K562 (cell line): ENCODE data around the gene ARL4C. TPM values are rescaled to one million over a fixed set of nuclear protein-coding genes. Genes with fewer than 3 reads are reported as not detected.

Experiments used
- ATAC-seq: fragments of 200-7000 bp; cut with Tn5 transposase; 3 replicates; pipeline ENCODE4 v1.9.1; 2020; ENCODE audit warnings: moderate library complexity
- BruUV-seq: library from RNA; stranded (reverse); fragments of 400-500 nt; replicated peaks from 2 replicates; lab custom pipeline; 2021; lab: Mats Ljungman, UMichigan
- CTCF ChIA-PET: fragments of 300-600 bp; formaldehyde crosslinking; extraction: SDS; loops from one replicate; lab custom pipeline; 2021; ENCODE audit warnings: low intra/inter-chr PET ratio; lab: Yijun Ruan, JAX
- POLR2A ChIA-PET: fragments of 300-600, 350-650 bp; sonication (Branson Sonifier 250); formaldehyde crosslinking; extraction: SDS; loops from one replicate; lab custom pipeline; 2021; ENCODE audit warnings: antibody characterized with exemption, inconsistent platforms; lab: Yijun Ruan, JAX
- DNase-seq, 4 experiments: peaks; one replicate each; pipeline versions ENCODE4 v3.0.0 to v3.0.0-alpha.2; 2011 to 2018; ENCODE audit warnings: low spot score in 3 of 4, mixed read lengths in 3 of 4; ENCODE audit errors: extremely low read depth in 1 of 4
- FAIRE-seq: peaks from 2 replicates; lab custom pipeline; 2011; peaks lifted over from hg19 to GRCh38; lab: Jason Lieb, UNC
- H2AFZ ChIP-seq: 2 replicates; pipeline ENCODE4 v1.6.0; 2011; ENCODE audit warnings: low read depth, low read length, control low read depth, inconsistent platforms
- H3K27ac ChIP-seq: fragments of 200-600 bp; 3 replicates; pipeline ENCODE4 v1.8.0; 2011; ENCODE audit warnings: low read depth, mild to moderate bottlenecking, control low read depth, inconsistent platforms, low read length, moderate library complexity, mixed read lengths; ENCODE audit errors: extremely low read depth
- H3K27me3 ChIP-seq, 2 experiments: fragments of 300-600 bp in 1 of 2; 2 replicates in 1 of 2; 3 replicates in 1 of 2; pipeline versions ENCODE4 v1.6.0 to v1.8.0; 2011; ENCODE audit warnings: inconsistent platforms in 2 of 2, low read length in 2 of 2, mild to moderate bottlenecking in 1 of 2, mixed read lengths in 1 of 2, moderate library complexity in 1 of 2; ENCODE audit not compliant: control insufficient read depth in 2 of 2, insufficient read depth in 2 of 2
- H3K36me3 ChIP-seq: fragments of 300-600 bp; 3 replicates; pipeline ENCODE4 v1.8.0; 2011; ENCODE audit warnings: mild to moderate bottlenecking, low read length, inconsistent platforms; ENCODE audit not compliant: control insufficient read depth, insufficient read depth
- H3K4me1 ChIP-seq, 2 experiments: fragments of 200-600 bp in 1 of 2; replicated peaks in 1 of 2; 2 replicates in 1 of 2; 3 replicates in 1 of 2; pipeline versions ENCODE4 v1.5.1 to v1.8.0; 2011; ENCODE audit warnings: inconsistent platforms in 2 of 2, low read length in 2 of 2, mild to moderate bottlenecking in 1 of 2, mixed read lengths in 1 of 2, moderate library complexity in 1 of 2; ENCODE audit not compliant: control insufficient read depth in 2 of 2, insufficient read depth in 2 of 2
- H3K4me2 ChIP-seq: 2 replicates; pipeline ENCODE4 v1.6.1; 2011; ENCODE audit warnings: low read length, control low read depth, inconsistent platforms, mixed read lengths; ENCODE audit not compliant: insufficient read depth
- H3K4me3 ChIP-seq: fragments of 200-600 bp; sonication (generic), shearing (Covaris generic); 2 replicates; pipeline ENCODE4 v1.5.1; 2016; ENCODE audit warnings: control low read depth, inconsistent platforms
- H3K79me2 ChIP-seq: fragments of 200-600 bp; 3 replicates; pipeline ENCODE4 v1.8.0; 2011; ENCODE audit warnings: low read length, inconsistent platforms; ENCODE audit not compliant: control insufficient read depth, insufficient read depth
- H3K9ac ChIP-seq, 2 experiments: 2 replicates each; pipeline versions ENCODE4 v1.6.0 to v1.6.1; 2011; ENCODE audit warnings: low read depth in 2 of 2, low read length in 2 of 2, control low read depth in 1 of 2, inconsistent platforms in 1 of 2, mild to moderate bottlenecking in 1 of 2, mixed read lengths in 1 of 2; ENCODE audit not compliant: insufficient read depth in 1 of 2
- H3K9me1 ChIP-seq: one replicate; pipeline ENCODE4 v1.6.0; 2011; ENCODE audit warnings: inconsistent platforms, mild to moderate bottlenecking, low read length, moderate library complexity; ENCODE audit not compliant: control insufficient read depth, insufficient read depth
- H3K9me3 ChIP-seq: replicated peaks from 2 replicates; pipeline ENCODE4 v1.5.1; 2011; ENCODE audit warnings: low read depth, low read length, inconsistent platforms; ENCODE audit not compliant: control insufficient read depth, insufficient read depth
- H4K20me1 ChIP-seq: replicated peaks from 2 replicates; pipeline ENCODE4 v1.6.1; 2011; ENCODE audit warnings: low read length, inconsistent platforms, mixed read lengths; ENCODE audit not compliant: control insufficient read depth, insufficient read depth
- MAFG ChIP-seq: fragments of 450-650 bp; conservative IDR thresholded peaks from 2 replicates; pipeline ENCODE4 v1.6.1; 2016; ENCODE audit warnings: missing genetic modification characterization, missing compliant biosample characterization
- NCOA2 ChIP-seq, 2 experiments: fragments of 450-650 bp; IDR thresholded peaks; 2 replicates each; pipeline ENCODE4 v1.6.1; 2018; ENCODE audit warnings: mild to moderate bottlenecking in 2 of 2, moderate library complexity in 1 of 2; ENCODE audit not compliant: partially characterized antibody in 2 of 2
- WGBS: fragments of 100-300 bp; shearing (Covaris generic); methylation state at CpG from one replicate; pipeline ENCODE4 v1.1.6; 2016; ENCODE audit warnings: low coverage, mixed read lengths; ENCODE audit not compliant: insufficient coverage; ENCODE audit errors: missing lambda C conversion rate; 5-methylcytosine and 5-hydroxymethylcytosine counted together
- in situ Hi-C: fragments of 300-500 bp; cut with MboI; formaldehyde crosslinking; loops from 4 replicates; pipeline ENCODE4 v1.15.0; 2018; ENCODE audit warnings: inconsistent platforms, mixed read lengths
- intact Hi-C: fragments of 100-400 bp; cut with micrococcal nuclease; formaldehyde crosslinking; loops from 2 replicates; pipeline ENCODE4 v1.14.2; 2022
- polyA plus RNA-seq, 8 experiments: library from polyadenylated mRNA; depleted of rRNA in 4 of 8; stranded (reverse) in 5 of 8; unstranded in 3 of 8; fragments of >200 nt; fragmentation: Nextera tagmentation in 2 of 8; fragmentation: Illumina TruSeq in 1 of 8; extraction: Ambion mirVana in 2 of 8; extraction: Trizol in 1 of 8; gene quantifications; 2 replicates each; pipeline versions ENCODE4 v1.2.1 to v1.2.3, GENCODE V29; 2011 to 2014; ENCODE audit warnings: inconsistent platforms in 1 of 8, missing spikeins in 1 of 8
- total RNA-seq, 7 experiments: library from RNA; depleted of rRNA in 6 of 7; stranded (reverse); fragments of >200 nt in 6 of 7; fragmentation: Illumina TruSeq in 2 of 7; extraction: Trizol in 2 of 7; gene quantifications; 2 replicates each; pipeline versions ENCODE4 v1.2.1 to v1.2.3, GENCODE V29; 2011 to 2021; ENCODE audit warnings: low replicate concordance in 1 of 7
- TF ChIP-seq, protein P1 (sequence below): sonication (generic); formaldehyde crosslinking; IDR thresholded peaks from 2 replicates; pipeline ENCODE4 v1.8.1; 2023; ENCODE audit warnings: mild to moderate bottlenecking, missing genetic modification reagents, moderate library complexity

The ARL4C gene
- total and polyA plus RNA-seq, 9 of the 15 experiments (the other 6 are each of a cell fraction or from before 2014, with no cell fraction given): 0.03 to 0.11 (median 0.04) TPM; not detected in 5

DNA sequence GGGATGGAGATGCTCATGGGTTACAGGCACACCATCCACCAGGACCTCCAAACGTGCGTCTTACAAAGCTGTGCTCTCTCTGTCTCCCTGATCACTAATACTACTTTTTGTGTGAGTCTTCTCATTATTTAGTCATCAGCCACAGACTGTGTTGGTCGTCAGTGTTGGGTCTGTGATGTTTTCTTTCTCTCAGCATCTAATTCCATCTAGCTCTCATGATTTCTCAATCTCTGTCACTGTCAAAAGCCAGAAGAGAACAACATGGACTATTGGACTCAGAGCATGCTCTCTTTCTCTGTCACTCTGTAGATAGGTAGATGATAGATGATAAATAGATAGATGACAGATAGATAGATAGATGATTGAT is 6.0 kb upstream of the ARL4C start:
- H3K4me3 ChIP-seq: no peak overlapping the region
- no peak overlapping the region for H2AFZ ChIP-seq
- no TSS peak for BruUV-seq
- 2% methylated on average over 3 of the region's 3 CpGs for WGBS
- H3K27ac ChIP-seq: no peak overlapping the region
- no peaks in the 10 kb centered on the region for H3K36me3 ChIP-seq
- peaks cover 0 to 5% of the 10 kb centered on the region in 2 experiments; a peak in 1 of 5 replicates for H3K27me3 ChIP-seq
- in situ Hi-C loops: no loop called here
- ChIA-PET POLR2A (no interaction called here), CTCF (no interaction called here)
- H3K4me2 ChIP-seq: no peak overlapping the region
- no peaks in the 10 kb centered on the region for H3K9me1 ChIP-seq
- ATAC-seq (no peak), DNase-seq (no peak), FAIRE-seq (no peak)
- H4K20me1 ChIP-seq: no peaks in the 10 kb centered on the region
- no peaks in the 10 kb centered on the region for H3K9me3 ChIP-seq
- H3K4me1 ChIP-seq: no peaks in the 10 kb centered on the region
- H3K79me2 ChIP-seq: no peaks in the 10 kb centered on the region
- intact Hi-C loops: loop anchor here (5.0 kb wide), 1 partner anchor 216 kb away; no protein-coding TSS in a partner anchor
- TF ChIP-seq, protein P1, sequence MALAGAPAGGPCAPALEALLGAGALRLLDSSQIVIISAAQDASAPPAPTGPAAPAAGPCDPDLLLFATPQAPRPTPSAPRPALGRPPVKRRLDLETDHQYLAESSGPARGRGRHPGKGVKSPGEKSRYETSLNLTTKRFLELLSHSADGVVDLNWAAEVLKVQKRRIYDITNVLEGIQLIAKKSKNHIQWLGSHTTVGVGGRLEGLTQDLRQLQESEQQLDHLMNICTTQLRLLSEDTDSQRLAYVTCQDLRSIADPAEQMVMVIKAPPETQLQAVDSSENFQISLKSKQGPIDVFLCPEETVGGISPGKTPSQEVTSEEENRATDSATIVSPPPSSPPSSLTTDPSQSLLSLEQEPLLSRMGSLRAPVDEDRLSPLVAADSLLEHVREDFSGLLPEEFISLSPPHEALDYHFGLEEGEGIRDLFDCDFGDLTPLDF (CRISPR knock-in tag): no peak
- TF ChIP-seq MAFG (tag): no peak
- TF ChIP-seq NCOA2 (IDR thresholded peaks at IDR 0.05; ENCODE audit: partially characterized antibody in 2 of 2): no peak
- no peak overlapping the region for H3K9ac ChIP-seq
